Activated naive CD4-positive, alpha-beta T cell treated with anti-CD3 and anti-CD28 coated beads, Interleukin-2, amount 10 ng/mL, durations not matched to agents 7 days and 5 days (primary cell): ENCODE data around the gene IL6R.
A peak's percentile ranks its signal among the peaks of the same experiment; 100 is the strongest.

Source experiments
- CTCF ChIA-PET: fragments of 350-600 bp; sonication (Branson Sonifier 250); formaldehyde crosslinking; loops from one replicate; lab custom pipeline; 2021; ENCODE audit warnings: antibody characterized with exemption; lab: Charles Lee
- DNase-seq: peaks from one replicate; pipeline ENCODE4 v3.0.0-alpha.2; 2020
- H3K27ac Mint-ChIP-seq: one replicate; pipeline ENCODE4 v1.8.0; 2021; ENCODE audit warnings: mild to moderate bottlenecking, moderate library complexity, mixed read lengths
- H3K27me3 Mint-ChIP-seq: one replicate; pipeline ENCODE4 v1.8.0; 2021; ENCODE audit warnings: mild to moderate bottlenecking, mixed read lengths
- H3K36me3 Mint-ChIP-seq: one replicate; pipeline ENCODE4 v1.8.0; 2021; ENCODE audit warnings: mixed read lengths
- H3K4me1 Mint-ChIP-seq: one replicate; pipeline ENCODE4 v1.8.0; 2021; ENCODE audit warnings: mixed read lengths
- H3K4me3 Mint-ChIP-seq: one replicate; pipeline ENCODE4 v1.8.0; 2021; ENCODE audit warnings: mild to moderate bottlenecking, moderate library complexity, mixed read lengths
- H3K9me3 Mint-ChIP-seq: one replicate; pipeline ENCODE4 v1.8.0; 2021; ENCODE audit warnings: mixed read lengths

The IL6R gene

DNA sequence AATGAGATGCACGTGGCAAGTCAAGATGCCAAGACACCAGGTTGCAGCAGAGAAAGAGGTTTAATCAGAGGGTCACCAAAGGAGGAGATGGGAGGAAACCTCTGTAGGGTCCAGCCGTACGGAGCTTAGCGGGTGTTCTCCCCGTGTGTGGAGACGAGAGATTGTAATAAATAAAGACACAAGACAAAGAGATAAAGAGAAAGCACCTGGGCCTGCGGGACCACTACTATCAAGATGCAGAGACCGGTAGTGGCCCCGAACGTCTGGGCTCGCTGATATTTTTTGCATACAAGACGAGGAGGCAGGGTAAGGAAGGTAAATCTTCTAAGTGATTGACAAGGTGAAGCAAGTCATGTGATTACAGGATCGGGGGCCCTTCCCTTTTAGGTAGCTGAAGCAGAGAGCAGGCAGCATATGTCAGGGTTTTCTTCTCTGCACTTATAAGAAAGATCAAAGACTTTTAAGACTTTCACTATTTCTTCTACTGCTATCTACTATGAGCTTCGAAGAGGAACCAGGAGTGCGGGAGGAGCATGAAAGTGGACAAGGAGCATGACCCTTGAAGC lies 55.6 kb downstream of the IL6R start:
- no peak overlapping the region for H3K27ac Mint-ChIP-seq

DNA sequence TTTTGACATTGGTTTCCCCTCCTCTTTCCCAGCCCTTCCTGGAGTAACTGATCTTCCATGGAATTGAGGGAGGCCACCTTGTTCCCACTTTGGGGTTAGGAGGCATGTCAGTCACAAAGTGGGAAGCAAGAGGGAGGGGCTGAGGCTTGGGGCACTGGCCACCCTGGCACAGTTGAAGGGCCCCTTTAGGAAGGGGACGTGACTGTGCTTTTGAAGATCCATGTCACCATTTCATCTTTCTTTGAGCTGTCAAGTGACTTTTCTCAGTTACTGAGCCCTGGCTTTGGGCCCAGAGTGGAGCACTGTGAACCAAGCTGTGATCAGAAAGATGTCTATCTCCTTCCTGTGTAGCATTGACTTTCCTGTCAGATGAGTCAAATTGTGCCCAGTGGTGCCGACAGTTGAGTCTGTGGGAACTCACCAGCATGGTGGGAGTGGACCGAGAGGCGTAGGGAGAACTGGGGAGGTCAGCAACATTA lies 58.4 kb downstream of the IL6R start:
- Mint-ChIP-seq H3K4me3 (no peak overlapping the region), H3K4me1 (peaks cover 67% of the 10 kb centered on the region), H3K27me3 (peaks cover 19% of the 10 kb centered on the region), H3K36me3 (peaks cover 2% of the 10 kb centered on the region), H3K27ac (peak overlapping the region; percentile 76), H3K9me3 (no peaks in the 10 kb centered on the region)
- DNase-seq, result peak; percentile 71
- CTCF ChIA-PET, result interaction anchor here (0.9 to 2.1 kb wide), 4 partner anchors 16 to 26 kb away, joined by 3 to 7 read pairs (median 5); no protein-coding TSS in a partner anchor

More for the DNA sequence above, 55.6 kb downstream of the IL6R start:
- Mint-ChIP-seq H3K4me1 (peaks cover 47% of the 10 kb centered on the region), H3K9me3 (no peaks in the 10 kb centered on the region), H3K4me3 (no peak overlapping the region), H3K36me3 (peaks cover 2% of the 10 kb centered on the region), H3K27me3 (peaks cover 12% of the 10 kb centered on the region)
- no peak for DNase-seq
- CTCF ChIA-PET, result no interaction called here

DNA sequence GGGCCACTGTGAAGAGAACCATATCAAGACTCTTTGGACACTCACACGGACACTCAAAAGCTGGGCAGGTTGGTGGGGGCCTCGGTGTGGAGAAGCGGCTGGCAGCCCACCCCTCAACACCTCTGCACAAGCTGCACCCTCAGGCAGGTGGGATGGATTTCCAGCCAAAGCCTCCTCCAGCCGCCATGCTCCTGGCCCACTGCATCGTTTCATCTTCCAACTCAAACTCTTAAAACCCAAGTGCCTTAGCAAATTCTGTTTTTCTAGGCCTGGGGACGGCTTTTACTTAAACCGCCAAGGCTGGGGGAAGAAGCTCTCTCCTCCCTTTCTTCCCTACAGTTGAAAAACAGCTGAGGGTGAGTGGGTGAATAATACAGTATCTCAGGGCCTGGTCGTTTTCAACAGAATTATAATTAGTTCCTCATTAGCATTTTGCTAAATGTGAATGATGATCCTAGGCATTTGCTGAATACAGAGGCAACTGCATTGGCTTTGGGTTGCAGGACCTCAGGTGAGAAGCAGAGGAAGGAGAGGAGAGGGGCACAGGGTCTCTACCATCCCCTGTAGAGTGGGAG lies 60.6 kb downstream of the IL6R start:
- no peak for DNase-seq
- Mint-ChIP-seq H3K4me1 (peaks cover 62% of the 10 kb centered on the region), H3K9me3 (no peaks in the 10 kb centered on the region), H3K4me3 (no peak overlapping the region), H3K36me3 (peaks cover 2% of the 10 kb centered on the region), H3K27me3 (peaks cover 24% of the 10 kb centered on the region), H3K27ac (no peak overlapping the region)
- CTCF ChIA-PET, result interaction anchor here (0.9 to 2.3 kb wide), 6 partner anchors 14 to 115 kb away, joined by 3 to 9 read pairs (median 4); no protein-coding TSS in a partner anchor

DNA sequence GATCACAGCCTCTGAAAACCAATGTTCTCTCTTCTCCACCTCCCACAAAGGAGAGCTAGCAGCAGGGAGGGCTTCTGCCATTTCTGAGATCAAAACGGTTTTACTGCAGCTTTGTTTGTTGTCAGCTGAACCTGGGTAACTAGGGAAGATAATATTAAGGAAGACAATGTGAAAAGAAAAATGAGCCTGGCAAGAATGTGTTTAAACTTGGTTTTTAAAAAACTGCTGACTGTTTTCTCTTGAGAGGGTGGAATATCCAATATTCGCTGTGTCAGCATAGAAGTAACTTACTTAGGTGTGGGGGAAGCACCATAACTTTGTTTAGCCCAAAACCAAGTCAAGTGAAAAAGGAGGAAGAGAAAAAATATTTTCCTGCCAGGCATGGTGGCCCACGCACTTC lies 61.1 kb downstream of the IL6R start:
- peaks cover 2% of the 10 kb centered on the region for H3K36me3 Mint-ChIP-seq
- no peak overlapping the region for H3K27ac Mint-ChIP-seq
- peak; percentile 9 for DNase-seq
- H3K9me3 Mint-ChIP-seq, result no peaks in the 10 kb centered on the region
- H3K27me3 Mint-ChIP-seq, result peaks cover 24% of the 10 kb centered on the region
- peaks cover 58% of the 10 kb centered on the region for H3K4me1 Mint-ChIP-seq
- CTCF ChIA-PET, result interaction anchor here (1.8 to 2.3 kb wide), 3 partner anchors 14 to 63 kb away, joined by 4 to 9 read pairs (median 9); no protein-coding TSS in a partner anchor
- no peak overlapping the region for H3K4me3 Mint-ChIP-seq

DNA sequence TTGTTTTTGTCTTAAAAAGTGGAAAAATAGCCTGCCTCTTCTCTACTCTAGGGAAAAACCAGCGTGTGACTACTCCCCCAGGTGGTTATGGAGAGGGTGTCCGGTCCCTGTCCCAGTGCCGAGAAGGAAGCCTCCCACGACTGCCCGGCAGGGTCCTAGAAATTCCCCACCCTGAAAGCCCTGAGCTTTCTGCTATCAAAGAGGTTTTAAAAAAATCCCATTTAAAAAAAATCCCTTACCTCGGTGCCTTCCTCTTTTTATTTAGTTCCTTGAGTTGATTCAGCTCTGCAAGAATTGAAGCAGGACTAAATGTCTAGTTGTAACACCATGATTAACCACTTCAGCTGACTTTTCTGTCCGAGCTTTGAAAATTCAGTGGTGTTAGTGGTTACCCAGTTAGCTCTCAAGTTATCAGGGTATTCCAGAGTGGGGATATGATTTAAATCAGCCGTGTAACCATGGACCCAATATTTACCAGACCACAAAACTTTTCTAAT lies 61.8 kb downstream of the IL6R start:
- peaks cover 24% of the 10 kb centered on the region for H3K27me3 Mint-ChIP-seq
- H3K36me3 Mint-ChIP-seq, result peaks cover 2% of the 10 kb centered on the region
- no peak overlapping the region for H3K27ac Mint-ChIP-seq
- H3K9me3 Mint-ChIP-seq, result no peaks in the 10 kb centered on the region
- DNase-seq, result peak; percentile 13
- H3K4me1 Mint-ChIP-seq, result peaks cover 53% of the 10 kb centered on the region
- CTCF ChIA-PET, result interaction anchor here (1.2 to 1.9 kb wide), 4 partner anchors 9 to 80 kb away, joined by 3 to 9 read pairs (median 4); no protein-coding TSS in a partner anchor
- no peak overlapping the region for H3K4me3 Mint-ChIP-seq

DNA sequence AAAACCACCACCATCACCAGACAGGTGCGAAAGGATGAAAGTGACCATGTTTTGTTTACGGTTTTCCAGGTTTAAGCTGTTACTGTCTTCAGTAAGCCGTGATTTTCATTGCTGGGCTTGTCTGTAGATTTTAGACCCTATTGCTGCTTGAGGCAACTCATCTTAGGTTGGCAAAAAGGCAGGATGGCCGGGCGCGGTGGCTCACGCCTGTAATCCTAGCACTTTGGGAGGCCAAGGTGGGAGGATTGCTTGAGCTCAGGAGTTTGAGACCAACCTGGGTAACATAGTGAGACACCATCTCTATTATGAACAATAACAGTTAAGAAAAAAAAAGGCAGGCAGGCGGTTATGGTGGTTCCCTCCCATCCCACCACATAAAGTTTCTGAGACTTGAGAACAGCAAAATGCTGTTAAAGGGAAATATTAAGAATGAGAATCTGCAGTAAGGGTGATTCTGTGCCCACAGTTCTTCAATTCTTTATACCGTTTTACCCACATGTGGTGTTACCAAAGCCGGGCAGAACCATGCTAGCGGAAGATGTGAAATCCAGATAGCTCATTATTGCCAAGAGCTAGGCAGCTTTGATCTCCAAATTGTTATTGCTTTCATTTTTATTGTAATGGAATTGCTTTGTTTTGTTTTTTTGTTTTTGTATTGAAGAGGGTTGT lies 62.4 kb downstream of the IL6R start:
- no peak overlapping the region for H3K4me3 Mint-ChIP-seq
- H3K9me3 Mint-ChIP-seq, result no peaks in the 10 kb centered on the region
- peaks cover 51% of the 10 kb centered on the region for H3K4me1 Mint-ChIP-seq
- peak; percentile 21 for DNase-seq
- CTCF ChIA-PET, result interaction anchor here (1.2 to 1.9 kb wide), 5 partner anchors 10 to 79 kb away, joined by 3 to 9 read pairs (median 5); no protein-coding TSS in a partner anchor
- H3K27me3 Mint-ChIP-seq, result peaks cover 24% of the 10 kb centered on the region
- peaks cover 2% of the 10 kb centered on the region for H3K36me3 Mint-ChIP-seq
- no peak overlapping the region for H3K27ac Mint-ChIP-seq

DNA sequence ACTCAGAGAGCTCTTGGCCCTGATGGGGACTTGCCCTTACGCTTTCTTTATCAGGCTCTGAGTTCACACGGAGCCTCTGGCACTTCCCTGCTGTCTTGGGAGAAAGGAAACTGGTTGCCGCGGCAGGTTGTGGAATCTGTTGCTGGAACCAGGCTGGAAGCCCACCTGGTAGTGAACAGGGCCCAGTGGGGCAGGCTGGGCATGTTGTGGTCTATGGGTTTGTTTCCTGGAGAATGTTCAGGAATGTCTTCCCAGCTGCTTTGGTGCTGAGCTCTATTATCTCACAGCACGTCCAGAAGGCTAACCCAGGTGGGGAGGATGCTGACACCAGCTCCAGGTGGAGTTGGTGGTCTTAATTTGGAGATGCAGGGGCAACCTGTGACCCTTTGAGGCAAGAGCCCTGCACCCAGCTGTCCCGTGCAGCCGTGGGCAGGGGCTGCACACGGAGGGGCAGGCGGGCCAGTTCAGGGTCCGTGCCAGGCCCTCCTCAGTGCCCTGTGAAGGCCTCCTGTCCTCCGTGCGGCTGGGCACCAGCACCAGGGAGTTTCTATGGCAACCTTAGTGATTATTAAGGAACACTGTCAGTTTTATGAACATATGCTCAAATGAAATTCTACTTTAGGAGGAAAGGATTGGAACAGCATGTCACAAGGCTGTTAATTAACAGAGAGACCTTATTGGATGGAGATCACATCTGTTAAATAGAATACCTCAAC lies 63.5 kb downstream of the IL6R start:
- no peaks in the 10 kb centered on the region for H3K9me3 Mint-ChIP-seq
- H3K27me3 Mint-ChIP-seq, result peaks cover 24% of the 10 kb centered on the region
- DNase-seq, result peak; percentile 5
- H3K27ac Mint-ChIP-seq, result no peak overlapping the region
- CTCF ChIA-PET, result interaction anchor here (1.5 to 1.9 kb wide), 3 partner anchors 11 to 65 kb away, joined by 5 to 9 read pairs (median 5); no protein-coding TSS in a partner anchor
- no peak overlapping the region for H3K4me3 Mint-ChIP-seq
- peaks cover 40% of the 10 kb centered on the region for H3K4me1 Mint-ChIP-seq
- peaks cover 2% of the 10 kb centered on the region for H3K36me3 Mint-ChIP-seq

DNA sequence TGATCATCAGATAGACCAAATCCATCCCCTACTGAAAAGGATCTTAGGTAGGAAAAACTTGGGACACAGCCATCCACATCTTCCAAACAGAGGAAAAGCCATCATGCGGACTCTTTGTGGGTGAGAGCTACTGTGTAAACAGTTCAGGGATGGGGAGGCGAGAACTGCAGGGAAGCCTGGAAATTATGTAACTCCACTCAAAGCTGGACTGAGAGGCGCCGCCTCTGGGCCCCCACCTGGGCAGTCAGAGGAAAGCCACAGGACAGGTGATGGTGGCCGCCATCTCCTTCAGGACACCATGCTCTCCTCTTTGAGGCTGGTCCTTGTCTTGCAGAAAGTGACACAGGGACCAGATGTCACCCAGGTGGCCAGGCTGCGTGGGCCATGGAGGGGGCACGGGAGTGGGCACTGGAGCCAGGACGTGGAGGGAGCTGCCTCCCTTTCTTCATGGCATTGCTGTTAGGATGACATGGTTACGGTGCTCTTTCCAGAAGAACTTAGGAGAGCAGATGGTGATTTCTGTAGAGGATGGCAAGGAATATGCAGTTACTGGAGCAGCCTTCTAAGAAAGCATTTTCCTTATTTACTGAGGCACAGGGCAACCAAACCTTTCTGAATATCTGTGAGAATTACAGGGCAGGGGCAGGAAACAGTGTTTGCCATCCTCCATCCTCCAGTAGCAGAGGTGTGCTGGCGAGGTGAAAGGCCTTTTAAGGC lies 64.9 kb downstream of the IL6R start:
- Mint-ChIP-seq H3K27ac (no peak overlapping the region), H3K9me3 (no peaks in the 10 kb centered on the region), H3K4me1 (peaks cover 27% of the 10 kb centered on the region), H3K27me3 (peaks cover 21% of the 10 kb centered on the region), H3K4me3 (no peak overlapping the region), H3K36me3 (no peaks in the 10 kb centered on the region)
- CTCF ChIA-PET, result no interaction called here
- DNase-seq, result no peak

DNA sequence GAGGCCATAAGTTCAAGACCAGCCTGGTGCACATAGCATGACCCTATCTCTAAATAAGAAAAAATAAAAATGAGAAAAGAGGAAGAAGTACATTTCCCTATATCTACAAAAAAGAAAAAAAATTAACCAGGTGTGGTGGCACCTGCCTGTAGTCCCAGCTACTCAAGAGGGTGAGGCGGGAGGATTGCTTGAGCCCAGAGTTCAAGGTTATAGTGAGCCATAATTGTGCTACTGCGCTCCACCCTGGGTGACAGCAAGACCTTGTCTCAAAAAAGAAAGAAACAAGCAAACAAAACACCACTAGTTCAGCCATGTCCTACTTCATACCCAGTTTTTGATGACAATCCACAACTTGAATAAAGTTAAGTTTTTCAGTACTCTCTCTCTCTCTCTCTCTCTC lies 66.2 kb downstream of the IL6R start:
- Mint-ChIP-seq H3K4me3 (no peak overlapping the region), H3K4me1 (peaks cover 14% of the 10 kb centered on the region), H3K27me3 (peaks cover 10% of the 10 kb centered on the region), H3K9me3 (no peaks in the 10 kb centered on the region), H3K27ac (no peak overlapping the region), H3K36me3 (no peaks in the 10 kb centered on the region)
- CTCF ChIA-PET, result no interaction called here
- no peak for DNase-seq

DNA sequence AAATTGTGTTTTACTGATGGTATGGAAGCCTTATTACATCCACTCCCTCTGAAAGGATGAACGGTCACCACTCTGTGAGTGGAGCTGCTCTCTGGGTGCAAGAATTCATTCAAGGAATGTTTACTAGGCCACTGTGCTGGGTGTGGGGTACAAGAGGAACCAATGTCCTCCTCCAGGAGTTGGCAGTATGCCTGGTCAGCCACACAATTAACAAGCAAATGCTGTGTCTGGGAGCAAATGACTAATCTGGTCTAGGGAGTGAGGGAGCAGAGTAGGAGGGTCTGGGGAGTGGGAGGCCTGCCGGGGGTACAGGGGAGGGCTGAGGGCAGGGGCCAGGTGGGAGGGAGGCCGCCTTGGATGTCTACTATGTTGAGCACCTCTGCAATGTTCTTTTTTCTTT lies 69.7 kb downstream of the IL6R start:
- Mint-ChIP-seq H3K27ac (no peak overlapping the region), H3K9me3 (no peaks in the 10 kb centered on the region)
- CTCF ChIA-PET, result interaction anchor here (1.0 to 1.1 kb wide), 2 partner anchors 71 kb away, joined by 3 read pairs; no protein-coding TSS in a partner anchor

DNA sequence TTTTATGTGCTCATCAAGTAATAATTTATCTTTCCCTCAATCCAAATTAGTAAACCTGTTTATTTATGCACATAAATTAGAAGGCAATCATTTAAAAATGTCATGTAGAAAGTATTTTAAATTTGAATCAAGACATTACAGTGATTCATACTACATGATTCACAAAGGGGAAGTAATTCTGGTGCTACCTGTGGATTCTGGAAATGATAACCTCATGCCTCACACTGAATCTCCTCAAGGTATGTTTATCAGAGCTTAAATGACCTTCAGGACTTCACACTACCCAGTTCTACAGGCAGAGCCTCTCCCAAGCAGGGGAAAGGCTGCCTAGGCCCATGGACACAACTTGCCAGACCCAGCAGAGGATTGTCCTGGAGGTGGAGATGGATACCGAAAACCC lies 71.6 kb downstream of the IL6R start:
- no peak for DNase-seq
- H3K4me1 Mint-ChIP-seq, result peaks cover 17% of the 10 kb centered on the region
- H3K9me3 Mint-ChIP-seq, result no peaks in the 10 kb centered on the region
- no peak overlapping the region for H3K4me3 Mint-ChIP-seq
- CTCF ChIA-PET, result interaction anchor here (0.6 to 1.1 kb wide), 2 partner anchors 58 to 91 kb away, joined by 3 read pairs; no protein-coding TSS in a partner anchor
- H3K36me3 Mint-ChIP-seq, result no peaks in the 10 kb centered on the region
- peaks cover 2% of the 10 kb centered on the region for H3K27me3 Mint-ChIP-seq
- H3K27ac Mint-ChIP-seq, result no peak overlapping the region

More for the DNA sequence above, 69.7 kb downstream of the IL6R start:
- Mint-ChIP-seq H3K4me3 (no peak overlapping the region), H3K27me3 (peaks cover 5% of the 10 kb centered on the region), H3K36me3 (no peaks in the 10 kb centered on the region), H3K4me1 (peaks cover 15% of the 10 kb centered on the region)
- no peak for DNase-seq

DNA sequence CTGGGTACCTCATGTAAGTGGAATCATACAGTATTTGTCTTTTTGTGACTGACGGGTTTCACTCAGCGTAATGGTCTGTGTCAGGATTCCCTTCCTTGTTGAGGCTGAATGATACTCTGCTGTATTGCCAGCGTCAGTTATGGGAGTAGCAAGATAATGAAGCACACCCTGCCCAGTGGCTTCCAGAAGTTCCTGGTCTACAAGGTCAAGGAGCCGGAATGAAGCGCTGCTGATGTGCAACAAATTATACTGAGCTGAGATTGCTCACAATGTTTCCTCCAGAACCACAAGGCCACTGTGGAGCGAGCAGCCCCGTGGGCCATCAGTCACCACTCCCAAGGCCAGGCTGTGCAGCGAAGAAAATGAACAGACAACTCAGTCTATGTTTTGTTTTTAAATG lies 72.9 kb downstream of the IL6R start:
- no peak overlapping the region for H3K4me3 Mint-ChIP-seq
- no peaks in the 10 kb centered on the region for H3K36me3 Mint-ChIP-seq
- CTCF ChIA-PET, result interaction anchor here (0.7 to 2.4 kb wide), 3 partner anchors 71 to 154 kb away, joined by 3 to 13 read pairs (median 5); no protein-coding TSS in a partner anchor
- H3K4me1 Mint-ChIP-seq, result peaks cover 17% of the 10 kb centered on the region
- no peaks in the 10 kb centered on the region for H3K9me3 Mint-ChIP-seq
- H3K27ac Mint-ChIP-seq, result no peak overlapping the region
- DNase-seq, result no peak
- H3K27me3 Mint-ChIP-seq, result peaks cover 6% of the 10 kb centered on the region

DNA sequence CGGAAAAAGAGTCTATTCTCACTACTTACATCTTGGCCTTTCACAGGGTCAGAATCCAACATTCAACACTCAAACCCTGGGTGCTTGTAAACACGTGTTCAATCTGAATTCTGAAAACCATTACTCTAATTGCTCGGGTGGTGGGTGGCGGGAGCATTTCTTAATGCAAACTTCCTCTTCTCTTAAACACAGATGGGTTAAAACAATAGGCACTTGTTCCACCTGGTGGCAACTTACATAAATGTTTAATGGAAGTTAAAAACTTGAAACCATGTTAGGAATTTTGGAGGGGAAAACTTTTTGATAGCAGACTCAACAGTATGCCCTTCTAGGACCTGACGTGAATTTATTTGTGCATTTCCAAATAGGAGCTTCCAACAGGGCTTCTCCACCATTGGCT lies 73.5 kb downstream of the IL6R start:
- Mint-ChIP-seq H3K27ac (no peak overlapping the region), H3K9me3 (no peaks in the 10 kb centered on the region), H3K36me3 (no peaks in the 10 kb centered on the region), H3K27me3 (peaks cover 12% of the 10 kb centered on the region), H3K4me1 (peaks cover 17% of the 10 kb centered on the region), H3K4me3 (no peak overlapping the region)
- CTCF ChIA-PET, result interaction anchor here (0.7 to 5.5 kb wide), 19 partner anchors 11 to 539 kb away, joined by 3 to 128 read pairs (median 7); no protein-coding TSS in a partner anchor
- DNase-seq, result peak; percentile 43
